HG03175 (cell line): ENCODE measurements around the gene ZNF169.
"Not testable (repeated sequence)": the region's sequence is repeated elsewhere in the genome, so short reads cannot be mapped to it uniquely, and the experiment has no call there.

Experiments used
- ATAC-seq: cut with Tn5 transposase; IDR thresholded peaks from one replicate; pipeline ENCODE4 v1.9.1; 2021; ENCODE audit warnings: mild to moderate bottlenecking, moderate library complexity; ENCODE audit not compliant: unreplicated experiment

The ZNF169 gene

DNA sequence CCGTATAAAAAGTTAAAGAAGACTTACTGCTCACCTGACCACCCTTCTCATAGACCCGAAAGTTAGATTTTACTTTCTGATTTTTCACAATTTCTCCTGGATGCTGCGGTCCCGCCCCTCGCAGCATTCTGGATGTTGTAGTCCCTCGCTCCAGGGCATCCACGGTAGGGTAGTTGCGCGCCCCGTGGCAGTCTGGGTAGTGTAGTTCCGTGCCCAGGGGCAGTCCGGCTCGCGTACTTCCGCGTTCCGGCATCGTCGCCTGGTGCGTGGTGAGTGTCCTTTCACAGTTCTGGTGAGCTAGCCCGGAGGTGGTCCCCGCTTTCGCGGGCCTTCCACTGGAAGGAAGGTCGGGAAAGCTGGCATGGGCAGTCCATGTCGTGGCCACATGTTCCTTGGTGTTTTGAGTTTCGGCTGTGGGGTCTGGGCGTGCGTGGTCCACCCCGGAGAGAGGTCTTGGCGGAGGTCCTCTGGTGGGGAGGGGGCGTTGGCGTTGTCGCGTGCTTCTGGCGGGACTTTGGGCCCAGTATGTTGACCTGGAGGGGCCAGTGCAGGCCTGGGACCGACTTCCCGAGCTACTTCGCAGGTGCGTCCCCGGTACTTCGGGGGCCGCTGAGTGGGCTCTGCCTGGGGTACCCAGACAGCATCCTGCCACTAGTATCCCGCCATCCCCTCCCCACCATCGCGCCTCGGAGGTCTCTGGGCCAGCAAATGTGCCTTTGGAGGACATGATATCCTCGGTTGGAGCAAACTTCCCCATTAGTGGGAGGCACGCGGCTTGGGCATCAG, at the start of gene ZNF169:
Gene ZNF169, plus strand, starts transcription at position 222 of the 786 bp plus-strand sequence. CDS start 19,515 bp downstream, outside the sequence.
- peak; percentile 100 for ATAC-seq

GRCh38 chr9:94210616-94211603, 48.2 kb upstream of the ZNF169 start:
- no peak for ATAC-seq

GRCh38 chr9:94212091-94212490, 47.0 kb upstream of the ZNF169 start:
- ATAC-seq = no peak

DNA sequence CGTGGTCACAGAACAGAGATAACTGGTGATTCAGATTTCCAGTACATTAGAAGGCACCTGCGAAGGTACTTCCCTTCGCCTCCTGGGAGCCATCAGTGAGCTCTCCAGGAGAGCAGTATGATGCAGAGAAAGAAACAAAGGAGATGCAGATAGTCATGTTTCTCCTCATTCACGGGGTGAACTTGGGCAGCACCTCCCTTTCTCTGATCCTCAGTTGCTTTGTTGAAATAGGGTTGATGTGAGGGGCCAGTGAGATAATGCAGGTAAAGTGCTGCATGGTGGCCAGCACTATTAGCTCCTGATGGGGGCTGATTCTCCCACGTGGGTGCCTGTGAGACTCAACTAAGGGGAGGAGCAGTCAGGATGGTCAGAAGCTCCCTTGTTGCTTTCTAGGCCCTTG, 46.6 kb upstream of the ZNF169 start:
- no peak for ATAC-seq

DNA sequence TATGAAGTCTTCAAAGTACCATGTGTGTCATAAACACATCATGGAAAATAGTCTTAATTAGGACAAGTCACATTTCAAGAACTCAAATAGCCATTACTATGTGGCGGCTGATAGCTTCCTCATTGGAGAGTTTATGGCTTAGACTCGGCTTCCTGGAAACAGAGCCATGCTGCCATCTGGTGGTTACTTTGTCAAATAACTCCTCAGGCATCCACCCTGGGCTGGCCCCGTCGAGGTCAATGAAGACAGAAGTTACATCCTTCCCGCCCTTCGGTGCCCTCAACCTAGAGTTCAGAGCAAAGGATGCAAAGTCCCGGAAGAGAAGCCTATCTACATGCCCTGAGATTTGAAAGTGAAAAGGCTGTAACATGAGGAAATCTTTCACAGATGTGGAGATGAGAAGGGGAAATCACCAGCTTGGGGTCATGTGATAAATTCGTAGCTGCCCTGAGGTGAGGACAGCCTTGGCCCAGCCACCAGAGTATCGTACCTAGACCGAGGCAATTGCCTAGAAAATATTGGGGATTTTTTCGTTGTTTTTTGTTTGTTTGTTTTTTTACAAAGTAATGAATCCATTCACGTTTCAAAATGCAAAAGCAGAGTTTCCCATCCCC, 45.5 kb upstream of the ZNF169 start:
- ATAC-seq = peak; percentile 94

GRCh38 chr9:94222870-94223269, 36.2 kb upstream of the ZNF169 start:
- ATAC-seq = no peak

- not testable (repeated sequence) for ATAC-seq
These were observed 33.7 kb upstream of the ZNF169 start for GRCh38 chr9:94225413-94225812.

- ATAC-seq = no peak
These were observed 30.5 kb upstream of the ZNF169 start for GRCh38 chr9:94228616-94229015.

GRCh38 chr9:94232428-94232827, 26.7 kb upstream of the ZNF169 start:
- ATAC-seq = no peak

GRCh38 chr9:94241098-94241497, 18.0 kb upstream of the ZNF169 start:
- not testable (repeated sequence) for ATAC-seq

DNA sequence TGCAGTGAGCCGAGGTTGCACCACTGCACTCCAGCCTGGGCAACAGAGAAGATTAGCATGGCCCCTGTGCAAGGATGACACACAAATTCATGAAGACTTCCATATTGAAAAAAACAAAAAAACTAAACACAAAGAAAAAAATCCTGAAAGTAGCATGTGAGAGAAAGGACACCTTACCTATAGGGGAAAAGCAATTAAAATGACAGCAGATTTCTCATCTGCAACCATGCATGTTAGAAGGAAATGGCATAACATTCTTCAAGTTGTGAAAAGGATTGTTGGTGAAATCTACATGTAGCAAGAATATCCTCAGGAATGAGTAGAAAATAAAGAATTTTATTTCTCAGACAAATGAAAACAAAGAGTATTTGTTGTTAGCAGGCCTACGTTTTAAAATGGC, 13.4 kb upstream of the ZNF169 start:
- no peak for ATAC-seq

- no peak for ATAC-seq
These were observed 8.6 kb upstream of the ZNF169 start for GRCh38 chr9:94250456-94250855.

- ATAC-seq = no peak
These were observed 3.1 kb upstream of the ZNF169 start for GRCh38 chr9:94256007-94256406.

DNA sequence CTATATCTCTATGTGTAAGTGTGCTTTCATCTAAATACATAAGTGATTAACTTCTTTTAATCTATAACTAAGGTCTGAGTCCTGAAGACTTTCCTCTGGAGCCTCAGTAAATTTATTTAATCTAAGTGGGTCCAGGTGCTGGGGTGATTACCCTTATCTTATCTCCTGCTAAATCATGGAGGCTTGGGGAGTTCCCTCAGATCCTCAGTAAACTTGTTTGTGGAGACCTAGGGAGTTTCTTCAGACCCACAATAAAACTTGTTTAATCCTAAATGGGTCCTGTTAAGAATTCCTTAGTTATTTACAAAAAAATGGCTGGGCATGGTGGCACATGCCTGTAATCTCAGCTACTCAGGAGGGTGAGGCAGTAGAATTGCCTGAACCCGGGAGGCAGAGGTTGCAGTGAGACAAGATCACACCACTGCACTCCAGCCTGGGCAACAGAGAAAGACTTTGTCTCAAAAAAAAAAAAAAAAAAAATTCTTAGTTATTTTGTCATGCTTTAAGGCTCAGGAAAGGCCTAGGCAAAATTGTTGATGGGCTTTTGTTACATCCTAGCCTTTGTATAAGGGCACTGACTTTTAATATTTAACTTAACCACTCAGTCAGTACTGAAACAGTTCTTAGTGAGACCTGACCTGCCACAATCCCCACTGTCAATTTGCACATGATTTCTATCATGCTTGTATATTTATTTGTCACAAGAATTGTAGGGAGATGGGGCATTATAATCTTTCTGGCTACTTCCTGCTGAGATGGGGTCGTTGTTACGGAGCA, 6.7 kb downstream of the ZNF169 start:
- ATAC-seq = not testable (repeated sequence)

- no peak for ATAC-seq
These were observed 10.2 kb downstream of the ZNF169 start for GRCh38 chr9:94269264-94269663.

DNA sequence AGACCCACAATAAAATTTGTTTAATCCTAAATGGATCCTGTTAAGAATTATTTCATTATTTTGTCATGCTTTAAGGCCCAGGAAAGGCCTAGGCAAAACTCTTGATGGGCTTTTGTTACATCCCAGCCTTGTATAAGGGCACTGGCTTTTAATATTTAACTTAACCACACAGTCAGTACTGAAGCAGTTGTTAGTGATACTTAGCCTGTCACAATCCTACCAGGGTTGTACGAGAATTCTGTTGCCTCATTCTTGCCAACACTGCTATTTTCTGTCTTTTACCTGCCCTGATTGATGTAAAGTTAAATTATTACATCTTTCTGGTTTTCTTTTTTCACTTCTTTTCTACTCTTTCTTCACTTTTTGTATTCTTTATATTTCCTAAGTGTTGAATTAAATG, 10.9 kb downstream of the ZNF169 start:
- ATAC-seq = no peak

DNA sequence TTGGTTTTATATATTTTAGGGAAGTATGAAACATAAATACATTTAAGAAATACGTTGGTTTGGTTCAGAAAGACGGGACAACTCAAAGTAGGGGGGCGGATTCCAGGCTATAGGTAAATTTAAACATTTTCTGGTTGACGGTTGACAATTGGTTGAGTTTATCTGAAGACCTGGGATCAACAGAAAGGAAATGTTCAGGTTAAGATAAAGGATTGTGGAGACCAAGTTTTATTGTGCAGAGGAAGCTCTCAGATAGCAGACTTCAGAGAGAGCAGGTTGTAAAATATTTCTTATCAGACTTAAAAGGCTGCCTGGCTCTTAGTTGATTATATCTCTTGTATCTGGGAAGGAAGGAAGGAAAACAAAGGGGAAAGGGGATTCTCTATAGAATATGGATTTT, 17.9 kb downstream of the ZNF169 start:
- ATAC-seq = not testable (repeated sequence)

- no peak for ATAC-seq
These were observed 18.9 kb downstream of the ZNF169 start for GRCh38 chr9:94277885-94278536.

DNA sequence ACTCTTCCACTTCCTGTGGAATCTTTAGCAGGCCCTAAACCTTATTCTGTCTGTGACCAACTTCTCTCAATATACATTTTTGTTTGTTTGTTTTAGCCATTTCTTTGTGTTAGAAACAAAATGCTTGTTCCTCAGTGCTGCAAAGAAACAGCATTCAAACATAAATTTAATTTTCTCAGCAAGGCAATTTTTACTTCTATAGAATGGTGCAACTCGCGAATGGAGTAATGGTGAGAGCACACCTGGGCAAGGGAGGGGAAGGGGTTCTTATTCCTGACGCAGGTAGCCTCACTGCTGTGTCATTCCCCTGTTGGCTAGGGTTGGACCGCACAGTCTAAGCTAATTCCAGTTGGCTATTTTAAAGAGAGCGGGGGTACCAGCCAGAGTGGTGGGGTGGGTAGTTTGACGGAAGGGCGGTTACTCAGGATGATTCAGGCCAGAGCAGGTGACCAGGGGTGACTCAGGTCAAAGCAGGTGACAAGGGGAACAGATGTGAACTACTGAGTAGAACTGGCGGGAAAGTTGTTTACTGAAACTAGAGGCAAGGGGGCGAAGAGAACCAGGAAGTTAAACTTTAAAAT, 21.4 kb downstream of the ZNF169 start:
- no peak for ATAC-seq

DNA sequence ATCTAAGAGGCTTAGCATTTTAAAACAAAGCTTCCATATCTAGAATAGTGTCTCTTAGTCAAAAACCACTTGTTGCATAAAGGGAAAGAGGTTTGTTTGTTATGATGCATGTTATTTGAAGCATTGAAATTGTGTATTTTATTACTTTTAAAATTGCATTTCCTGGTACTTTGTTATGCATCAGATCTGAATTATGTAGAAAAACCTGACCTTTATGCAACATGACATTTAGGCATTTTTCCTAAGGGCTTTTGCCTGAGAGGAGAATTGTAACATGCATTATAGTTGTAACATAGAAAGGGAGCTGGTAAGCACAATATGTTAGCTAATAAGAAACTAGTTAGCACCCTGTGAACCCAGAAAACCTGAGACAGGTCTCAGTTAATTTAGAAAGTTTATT, 22.0 kb downstream of the ZNF169 start:
- no peak for ATAC-seq
